HepG2 (cell line): ENCODE measurements around the gene TBC1D10B. TPM values are rescaled to one million over a fixed set of nuclear protein-coding genes. Genes with fewer than 3 reads are reported as not detected.

Experiments
- CBX5 ChIP-seq: sonication (generic); formaldehyde crosslinking; IDR thresholded peaks from 2 replicates; pipeline ENCODE4 v1.4.0; 2020; ENCODE audit warnings: missing genetic modification reagents, borderline replicate concordance
- E2F1 ChIP-seq: sonication (generic); formaldehyde crosslinking; IDR thresholded peaks from 2 replicates; pipeline ENCODE4 v1.5.0; 2020; ENCODE audit warnings: missing genetic modification reagents
- ETV5 ChIP-seq: IDR thresholded peaks from 2 replicates; pipeline ENCODE4 v1.6.1; 2018; ENCODE audit warnings: missing biosample characterization, missing genetic modification reagents, inconsistent platforms, borderline replicate concordance
- FIP1L1 ChIP-seq: fragments of 200-400 bp; formaldehyde crosslinking; IDR thresholded peaks from 2 replicates; pipeline ENCODE4 v1.6.1; 2018; ENCODE audit warnings: low read depth, mild to moderate bottlenecking, low read length, moderate library complexity, borderline replicate concordance; ENCODE audit not compliant: insufficient read depth
- HMGA1 ChIP-seq: sonication (generic); formaldehyde crosslinking; conservative IDR thresholded peaks from 2 replicates; pipeline ENCODE4 v1.4.0; 2020; ENCODE audit warnings: missing genetic modification reagents
- IKZF1 ChIP-seq: fragments of 450-650 bp; IDR thresholded peaks from 2 replicates; pipeline ENCODE4 v1.7.1; 2016
- IRF2 ChIP-seq: IDR thresholded peaks from 2 replicates; pipeline ENCODE4 v1.6.1; 2018; ENCODE audit warnings: missing genetic modification reagents, missing compliant biosample characterization
- MTF1 ChIP-seq: sonication (generic); formaldehyde crosslinking; IDR thresholded peaks from 2 replicates; pipeline ENCODE4 v1.5.0; 2020; ENCODE audit warnings: missing genetic modification reagents
- NONO ChIP-seq, 2 experiments: fragments of 450-650 bp in 1 of 2; sonication (generic) in 1 of 2; formaldehyde crosslinking in 1 of 2; IDR thresholded peaks in 1 of 2; conservative IDR thresholded peaks in 1 of 2; 2 replicates each; pipeline versions ENCODE4 v1.6.1 to v1.8.0; 2017 to 2022; ENCODE audit warnings: mild to moderate bottlenecking in 1 of 2, missing genetic modification reagents in 1 of 2, moderate library complexity in 1 of 2
- PAWR ChIP-seq: sonication (generic); formaldehyde crosslinking; IDR thresholded peaks from 2 replicates; pipeline ENCODE4 v1.4.0; 2020; ENCODE audit warnings: missing genetic modification reagents, mild to moderate bottlenecking, borderline replicate concordance
- SP140L ChIP-seq: sonication (generic); formaldehyde crosslinking; IDR thresholded peaks from 2 replicates; pipeline ENCODE4 v1.4.0; 2020; ENCODE audit warnings: missing genetic modification reagents, borderline replicate concordance
- SP4 ChIP-seq: sonication (generic); formaldehyde crosslinking; IDR thresholded peaks from 2 replicates; pipeline ENCODE4 v1.8.1; 2023; ENCODE audit warnings: mild to moderate bottlenecking, missing genetic modification reagents
- TBX3 ChIP-seq: fragments of 450-650 bp; IDR thresholded peaks from 2 replicates; pipeline ENCODE4 v1.6.1; 2017; ENCODE audit warnings: antibody characterized with exemption, mild to moderate bottlenecking, inconsistent platforms, borderline replicate concordance
- TOE1 ChIP-seq: sonication (generic); formaldehyde crosslinking; IDR thresholded peaks from 2 replicates; pipeline ENCODE4 v1.4.0; 2020; ENCODE audit warnings: mild to moderate bottlenecking, missing genetic modification reagents
- UBTF ChIP-seq: sonication (generic); formaldehyde crosslinking; IDR thresholded peaks from 2 replicates; pipeline ENCODE4 v1.4.0; 2020; ENCODE audit warnings: mild to moderate bottlenecking, missing genetic modification reagents
- ZNF124 ChIP-seq: sonication (generic); formaldehyde crosslinking; IDR thresholded peaks from 2 replicates; pipeline ENCODE4 v1.4.0; 2020; ENCODE audit warnings: missing genetic modification reagents
- ZNF382 ChIP-seq: sonication (generic); formaldehyde crosslinking; IDR thresholded peaks from 2 replicates; pipeline ENCODE4 v1.5.0; 2020; ENCODE audit warnings: missing genetic modification reagents, mild to moderate bottlenecking, borderline replicate concordance
- ZNF510 ChIP-seq: sonication (generic); formaldehyde crosslinking; IDR thresholded peaks from 2 replicates; pipeline ENCODE4 v1.4.0; 2020; ENCODE audit warnings: low read depth, mild to moderate bottlenecking, missing genetic modification reagents
- ZNF543 ChIP-seq: sonication (generic); formaldehyde crosslinking; IDR thresholded peaks from 2 replicates; pipeline ENCODE4 v1.4.0; 2020; ENCODE audit warnings: mild to moderate bottlenecking, missing genetic modification reagents
- ZNF598 ChIP-seq: sonication (generic); formaldehyde crosslinking; IDR thresholded peaks from 2 replicates; pipeline ENCODE4 v1.5.1; 2020; ENCODE audit warnings: mild to moderate bottlenecking, missing genetic modification reagents, borderline replicate concordance
- ZNF660 ChIP-seq: sonication (generic); formaldehyde crosslinking; IDR thresholded peaks from 2 replicates; pipeline ENCODE4 v1.5.1; 2020; ENCODE audit warnings: mild to moderate bottlenecking, low read depth, missing genetic modification reagents, borderline replicate concordance
- ZNF713 ChIP-seq: sonication (generic); formaldehyde crosslinking; IDR thresholded peaks from 2 replicates; pipeline ENCODE4 v1.4.0; 2020; ENCODE audit warnings: mild to moderate bottlenecking, missing genetic modification reagents
- ZNF772 ChIP-seq: sonication (generic); formaldehyde crosslinking; IDR thresholded peaks from 2 replicates; pipeline ENCODE4 v1.5.0; 2020; ENCODE audit warnings: mild to moderate bottlenecking, missing genetic modification reagents
- ZNF776 ChIP-seq: sonication (generic); formaldehyde crosslinking; IDR thresholded peaks from 2 replicates; pipeline ENCODE4 v1.4.0; 2020; ENCODE audit warnings: mild to moderate bottlenecking, missing genetic modification reagents
- polyA plus RNA-seq, 8 experiments: library from polyadenylated mRNA; depleted of rRNA in 3 of 8; stranded (reverse) in 7 of 8; unstranded in 1 of 8; fragments of >200 nt; fragmentation: Illumina TruSeq in 4 of 8; extraction: Trizol in 4 of 8; gene quantifications; 2 replicates each; pipeline versions ENCODE4 v1.2.1 to v1.2.3, GENCODE V29; 2011 to 2016; ENCODE audit warnings: low read depth in 4 of 8, missing spikeins in 1 of 8, mixed read lengths in 1 of 8; ENCODE audit not compliant: insufficient read depth in 1 of 8
- total RNA-seq, 5 experiments: library from RNA; depleted of rRNA; stranded (reverse); fragments of >200 nt; fragmentation: Illumina TruSeq; extraction: Trizol; gene quantifications; 2 replicates each; pipeline ENCODE4 v1.2.3, GENCODE V29; 2016; ENCODE audit warnings: low read depth in 1 of 5
- TF ChIP-seq, protein P1 (sequence below): sonication (generic); formaldehyde crosslinking; IDR thresholded peaks from 2 replicates; pipeline ENCODE4 v1.5.1; 2020; ENCODE audit warnings: missing genetic modification reagents, mild to moderate bottlenecking, borderline replicate concordance

The TBC1D10B gene
- total and polyA plus RNA-seq, 2 of the 13 experiments (the other 11 are each of a cell fraction or from before 2014, with no cell fraction given), result 15.7 to 24.8 TPM

GRCh38 chr16:30409125-30410060 lies 39.1 kb upstream of the TBC1D10B start (continued):
- TF ChIP-seq ZNF382 (CRISPR knock-in tag), result no peak
- TF ChIP-seq ETV5 (CRISPR knock-in tag), result peak; percentile 71
- TF ChIP-seq IKZF1, result no peak
- TF ChIP-seq CBX5 (CRISPR knock-in tag), result peak; percentile 31; the same call in 1 of the 2 replicates
- no peak for TF ChIP-seq MTF1 (CRISPR knock-in tag)
- TF ChIP-seq ZNF598 (CRISPR knock-in tag), result peak; percentile 63; the same call in 1 of the 2 replicates
- TF ChIP-seq ZNF543 (CRISPR knock-in tag), result no peak
- no peak for TF ChIP-seq ZNF776 (CRISPR knock-in tag)
- TF ChIP-seq ZNF660, result no peak
- no peak for TF ChIP-seq NONO (IDR thresholded peaks at IDR 0.05)
- TF ChIP-seq NONO (CRISPR knock-in tag; conservative IDR thresholded peaks at IDR 0.05), result no peak
- no peak for TF ChIP-seq PAWR (CRISPR knock-in tag)
- no peak for TF ChIP-seq SP140L (CRISPR knock-in tag)
- TF ChIP-seq, protein P1, sequence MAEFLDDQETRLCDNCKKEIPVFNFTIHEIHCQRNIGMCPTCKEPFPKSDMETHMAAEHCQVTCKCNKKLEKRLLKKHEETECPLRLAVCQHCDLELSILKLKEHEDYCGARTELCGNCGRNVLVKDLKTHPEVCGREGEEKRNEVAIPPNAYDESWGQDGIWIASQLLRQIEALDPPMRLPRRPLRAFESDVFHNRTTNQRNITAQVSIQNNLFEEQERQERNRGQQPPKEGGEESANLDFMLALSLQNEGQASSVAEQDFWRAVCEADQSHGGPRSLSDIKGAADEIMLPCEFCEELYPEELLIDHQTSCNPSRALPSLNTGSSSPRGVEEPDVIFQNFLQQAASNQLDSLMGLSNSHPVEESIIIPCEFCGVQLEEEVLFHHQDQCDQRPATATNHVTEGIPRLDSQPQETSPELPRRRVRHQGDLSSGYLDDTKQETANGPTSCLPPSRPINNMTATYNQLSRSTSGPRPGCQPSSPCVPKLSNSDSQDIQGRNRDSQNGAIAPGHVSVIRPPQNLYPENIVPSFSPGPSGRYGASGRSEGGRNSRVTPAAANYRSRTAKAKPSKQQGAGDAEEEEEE (CRISPR knock-in tag), result no peak
- no peak for TF ChIP-seq FIP1L1
- TF ChIP-seq SP4 (CRISPR knock-in tag), result peak; percentile 57; the same call in 1 of the 2 replicates
- no peak for TF ChIP-seq ZNF510 (CRISPR knock-in tag)
- TF ChIP-seq ZNF124 (CRISPR knock-in tag), result peak; percentile 87
- no peak for TF ChIP-seq IRF2 (CRISPR knock-in tag)
- TF ChIP-seq TOE1, result peak; percentile 53; the same call in 1 of the 2 replicates
- no peak for TF ChIP-seq E2F1 (CRISPR knock-in tag)
- peak; percentile 70 for TF ChIP-seq UBTF (CRISPR knock-in tag)
- TF ChIP-seq ZNF772 (CRISPR knock-in tag), result peak; percentile 70; the same call in 1 of the 2 replicates
- TF ChIP-seq ZNF713 (CRISPR knock-in tag), result 0 out of 2 replicates have a peak, but pooled peaks have one; percentile 25
- no peak for TF ChIP-seq TBX3
- no peak for TF ChIP-seq HMGA1 (CRISPR knock-in tag)
